PC-3 (cell line): ENCODE measurements around the gene RCE1. TPM values are rescaled to one million over a fixed set of nuclear protein-coding genes. Genes with fewer than 3 reads are reported as not detected.

Source experiments
- ATAC-seq: fragments of 200-7000 bp; cut with Tn5 transposase; 2 replicates; pipeline ENCODE4 v1.9.1; 2020; ENCODE audit warnings: mild to moderate bottlenecking, moderate library complexity
- BruUV-seq: library from RNA; stranded (reverse); fragments of 400-500 nt; replicated peaks from 2 replicates; lab custom pipeline; 2021; lab: Mats Ljungman, UMichigan
- CTCF ChIA-PET: fragments of 300-600 bp; sonication (Branson Sonifier 250); formaldehyde crosslinking; loops from one replicate; lab custom pipeline; 2022; ENCODE audit warnings: antibody characterized with exemption; lab: Charles Lee
- POLR2A ChIA-PET: fragments of 300-600 bp; sonication (Branson Sonifier 250); formaldehyde crosslinking; loops from one replicate; lab custom pipeline; 2022; ENCODE audit warnings: antibody characterized with exemption; ENCODE audit not compliant: unreplicated experiment; lab: Charles Lee
- DNase-seq: peaks from one replicate; pipeline ENCODE4 v3.0.0-alpha.2; 2015
- H2AFZ ChIP-seq: fragments of 300-600 bp; sonication (generic); 2 replicates; pipeline ENCODE4 v1.6.0; 2016; ENCODE audit warnings: antibody characterized with exemption, low read length
- H3F3A ChIP-seq: fragments of 300-600 bp; sonication (generic); one replicate; pipeline ENCODE4 v1.6.0; 2017; ENCODE audit warnings: antibody characterized with exemption, low read length, control low read depth, mild to moderate bottlenecking; ENCODE audit not compliant: unreplicated experiment
- H3K27ac ChIP-seq: fragments of 300-600 bp; sonication (generic); 2 replicates; pipeline ENCODE4 v1.5.1; 2016; ENCODE audit warnings: mild to moderate bottlenecking, low read length
- H3K27me3 ChIP-seq: fragments of 300-600 bp; sonication (generic); 2 replicates; pipeline ENCODE4 v1.6.1; 2016; ENCODE audit warnings: low read length, mixed read lengths
- H3K36me3 ChIP-seq: fragments of 300-600 bp; sonication (generic); 2 replicates; pipeline ENCODE4 v1.6.1; 2016; ENCODE audit warnings: low read depth, mixed run types, low read length, mixed read lengths
- H3K4me1 ChIP-seq: fragments of 300-600 bp; sonication (generic); 2 replicates; pipeline ENCODE4 v1.5.1; 2016; ENCODE audit warnings: low read length; ENCODE audit not compliant: insufficient read depth
- H3K4me2 ChIP-seq: fragments of 300-600 bp; sonication (generic); 2 replicates; pipeline ENCODE4 v1.6.0; 2016; ENCODE audit warnings: low read length
- H3K4me3 ChIP-seq: fragments of 300-600 bp; sonication (generic); 2 replicates; pipeline ENCODE4 v1.5.1; 2016; ENCODE audit warnings: mild to moderate bottlenecking, low read length, mixed read lengths
- H3K79me2 ChIP-seq: fragments of 300-600 bp; sonication (generic); 2 replicates; pipeline ENCODE4 v1.6.1; 2017; ENCODE audit warnings: low read length, mixed read lengths
- H3K9ac ChIP-seq: fragments of 300-600 bp; sonication (generic); 2 replicates; pipeline ENCODE4 v1.6.0; 2016; ENCODE audit warnings: mild to moderate bottlenecking, low read length
- H3K9me2 ChIP-seq: fragments of 300-600 bp; sonication (generic); replicated peaks from 2 replicates; pipeline ENCODE4 v1.6.1; 2016; ENCODE audit warnings: mixed run types, low read length, mixed read lengths
- H3K9me3 ChIP-seq: fragments of 300-600 bp; sonication (generic); 2 replicates; pipeline ENCODE4 v1.6.1; 2016; ENCODE audit warnings: low read length, mixed read lengths
- H4K20me1 ChIP-seq: fragments of 300-600 bp; sonication (generic); 2 replicates; pipeline ENCODE4 v1.6.1; 2016; ENCODE audit warnings: low read length, mixed read lengths
- EZH2 ChIP-seq: fragments of 300-600 bp; sonication (generic); IDR thresholded peaks from one replicate; pipeline ENCODE4 v1.6.1; 2017; ENCODE audit warnings: antibody characterized with exemption, mild to moderate bottlenecking, low read length; ENCODE audit not compliant: unreplicated experiment
- EZH2phosphoT487 ChIP-seq: fragments of 300-600 bp; sonication (generic); IDR thresholded peaks from 2 replicates; pipeline ENCODE4 v1.6.1; 2018; ENCODE audit warnings: mild to moderate bottlenecking, antibody characterized with exemption, low read length, borderline replicate concordance
- intact Hi-C: fragments of 100-400 bp; cut with micrococcal nuclease; formaldehyde crosslinking; loops from 2 replicates; pipeline ENCODE4 v1.9.0; 2023
- total RNA-seq: library from RNA; depleted of rRNA; stranded (reverse); fragments of >200 nt; gene quantifications from 2 replicates; pipeline ENCODE4 v1.2.3, GENCODE V29; 2014
- TF ChIP-seq, protein P1 (sequence below): fragments of 300-600 bp; sonication (generic); conservative IDR thresholded peaks from 2 replicates; pipeline ENCODE4 v1.5.1; 2017; ENCODE audit warnings: antibody characterized with exemption, low read depth, mild to moderate bottlenecking, low read length

RCE1 gene
- total RNA-seq, 1 experiment from 2014 or later, result 70.4 TPM

DNA sequence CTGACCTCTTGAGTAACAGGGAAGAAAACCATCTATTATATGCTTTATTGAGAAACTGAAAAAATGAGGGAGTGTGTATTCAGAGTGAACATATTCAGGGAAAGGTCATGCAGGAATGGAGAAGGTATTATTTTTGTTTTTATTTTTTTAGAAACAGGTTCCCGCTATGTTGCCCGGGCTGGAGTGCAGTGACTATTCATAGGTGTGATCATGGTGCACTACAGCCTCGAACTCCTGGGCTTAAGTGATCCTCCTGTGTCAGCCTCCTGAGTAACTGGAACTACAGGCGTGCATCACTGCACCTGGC lies 8.7 kb upstream of the RCE1 start:
- TF ChIP-seq EZH2phosphoT487, result no peak
- TF ChIP-seq, protein P1, sequence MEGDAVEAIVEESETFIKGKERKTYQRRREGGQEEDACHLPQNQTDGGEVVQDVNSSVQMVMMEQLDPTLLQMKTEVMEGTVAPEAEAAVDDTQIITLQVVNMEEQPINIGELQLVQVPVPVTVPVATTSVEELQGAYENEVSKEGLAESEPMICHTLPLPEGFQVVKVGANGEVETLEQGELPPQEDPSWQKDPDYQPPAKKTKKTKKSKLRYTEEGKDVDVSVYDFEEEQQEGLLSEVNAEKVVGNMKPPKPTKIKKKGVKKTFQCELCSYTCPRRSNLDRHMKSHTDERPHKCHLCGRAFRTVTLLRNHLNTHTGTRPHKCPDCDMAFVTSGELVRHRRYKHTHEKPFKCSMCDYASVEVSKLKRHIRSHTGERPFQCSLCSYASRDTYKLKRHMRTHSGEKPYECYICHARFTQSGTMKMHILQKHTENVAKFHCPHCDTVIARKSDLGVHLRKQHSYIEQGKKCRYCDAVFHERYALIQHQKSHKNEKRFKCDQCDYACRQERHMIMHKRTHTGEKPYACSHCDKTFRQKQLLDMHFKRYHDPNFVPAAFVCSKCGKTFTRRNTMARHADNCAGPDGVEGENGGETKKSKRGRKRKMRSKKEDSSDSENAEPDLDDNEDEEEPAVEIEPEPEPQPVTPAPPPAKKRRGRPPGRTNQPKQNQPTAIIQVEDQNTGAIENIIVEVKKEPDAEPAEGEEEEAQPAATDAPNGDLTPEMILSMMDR, result peak; percentile 14; the same call in 1 of the 2 replicates
- no peak overlapping the region for H3K4me2 ChIP-seq
- ATAC-seq (no peak), DNase-seq (no peak)
- no peak overlapping the region for H3K4me3 ChIP-seq
- H3K9me2 ChIP-seq, result no peaks in the 10 kb centered on the region
- no peaks in the 10 kb centered on the region for H4K20me1 ChIP-seq
- intact Hi-C loops, result loop anchor here (1.0 to 5.0 kb wide), 4 partner anchors 20 to 140 kb away; no protein-coding TSS in a partner anchor
- no TSS peak for BruUV-seq
- H2AFZ ChIP-seq, result no peak overlapping the region
- ChIA-PET CTCF (interaction anchor here (0.6 to 1.0 kb wide), 4 partner anchors 20 to 156 kb away, joined by 4 to 7 read pairs (median 4); partner anchors contain the start of gene RBM4B), POLR2A (interaction anchor here (0.5 kb wide), 1 partner anchor 1915 kb away, joined by 11 read pairs; no protein-coding TSS in a partner anchor)
- no peak overlapping the region for H3K27ac ChIP-seq
- H3K79me2 ChIP-seq, result no peaks in the 10 kb centered on the region
- no peaks in the 10 kb centered on the region for H3K9me3 ChIP-seq
- H3K27me3 ChIP-seq, result no peaks in the 10 kb centered on the region
- H3K4me1 ChIP-seq, result peaks cover 10% of the 10 kb centered on the region
- H3F3A ChIP-seq, result peaks cover 9% of the 10 kb centered on the region
- H3K9ac ChIP-seq, result no peak overlapping the region
- H3K36me3 ChIP-seq, result peaks cover 8% of the 10 kb centered on the region; the same call in 1 of the 2 replicates

DNA sequence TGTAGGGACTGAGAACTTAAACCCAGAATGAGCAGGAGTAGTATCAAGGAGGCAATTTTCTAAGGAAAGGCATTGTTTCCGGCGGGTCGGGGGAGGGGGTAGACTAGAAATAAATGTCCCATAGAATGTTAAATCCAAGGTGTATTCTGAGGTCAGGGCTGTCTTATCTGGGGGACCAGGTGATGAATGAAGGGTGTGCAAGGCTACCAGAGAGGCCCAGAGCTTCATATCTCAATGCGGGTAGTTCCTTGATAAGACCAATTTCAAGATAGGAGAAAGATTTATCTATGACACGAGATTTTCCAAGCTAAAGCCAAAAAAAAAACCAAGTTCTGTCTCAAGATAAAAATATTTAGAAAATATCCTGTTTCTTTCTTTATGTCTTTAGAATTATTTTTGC lies 8.3 kb upstream of the RCE1 start:
- ATAC-seq (no peak), DNase-seq (no peak)
- Histone ChIP-seq H3K36me3 (peaks cover 9% of the 10 kb centered on the region; the same call in 1 of the 2 replicates), H3K9me3 (no peaks in the 10 kb centered on the region), H2AFZ (no peak overlapping the region), H3F3A (peaks cover 9% of the 10 kb centered on the region), H3K9ac (no peak overlapping the region), H3K27ac (no peak overlapping the region), H3K4me1 (peaks cover 10% of the 10 kb centered on the region), H3K79me2 (no peaks in the 10 kb centered on the region), H3K27me3 (no peaks in the 10 kb centered on the region), H3K9me2 (no peaks in the 10 kb centered on the region), H4K20me1 (no peaks in the 10 kb centered on the region), H3K4me2 (no peak overlapping the region), H3K4me3 (no peak overlapping the region)
- TF ChIP-seq EZH2phosphoT487 (no peak), EZH2 (no peak)
- TF ChIP-seq, protein P1, result no peak
- BruUV-seq, result no TSS peak
- ChIA-PET POLR2A (interaction anchor here (0.5 kb wide), 1 partner anchor 1914 kb away, joined by 11 read pairs; no protein-coding TSS in a partner anchor), CTCF (interaction anchor here (0.6 to 1.0 kb wide), 4 partner anchors 20 to 157 kb away, joined by 4 to 7 read pairs (median 4); partner anchors contain the start of gene RBM4B)
- intact Hi-C loops, result loop anchor here (1.0 to 5.0 kb wide), 4 partner anchors 20 to 141 kb away; no protein-coding TSS in a partner anchor

DNA sequence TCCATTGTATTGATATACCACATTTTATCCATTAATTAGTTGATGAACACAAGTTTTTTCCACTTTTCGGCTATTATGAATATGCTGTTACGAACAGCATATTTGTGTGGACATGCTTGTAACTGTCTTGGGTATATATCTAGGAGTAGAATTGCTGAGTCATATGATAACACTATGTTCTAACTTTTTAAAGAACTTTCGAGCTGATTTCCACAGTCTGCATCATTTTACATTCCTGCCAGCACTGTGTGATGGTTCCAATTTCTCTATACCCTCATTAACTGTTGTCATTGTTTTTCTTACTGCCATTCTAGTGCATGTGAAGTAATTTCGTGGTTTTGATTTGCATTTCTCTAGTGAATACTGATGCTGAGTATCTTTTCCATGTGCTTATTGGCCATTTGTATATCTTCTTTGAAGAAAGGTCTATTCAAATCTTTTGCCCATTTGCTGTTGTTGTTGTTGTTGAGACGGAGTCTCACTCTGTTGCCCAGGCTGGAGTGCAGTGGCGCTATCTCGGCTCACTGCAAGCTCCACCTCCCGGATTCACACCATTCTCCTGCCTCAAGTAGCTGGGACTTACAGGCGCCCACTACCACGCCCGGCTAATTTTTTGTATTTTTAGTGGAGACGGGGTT lies 7.4 kb upstream of the RCE1 start:
- intact Hi-C loops, result loop anchor here (2.0 kb wide), 2 partner anchors 21 to 87 kb away; no protein-coding TSS in a partner anchor
- Histone ChIP-seq H3K27ac (no peak overlapping the region), H4K20me1 (no peaks in the 10 kb centered on the region), H3K9me3 (no peaks in the 10 kb centered on the region), H3K4me2 (no peak overlapping the region), H3K79me2 (no peaks in the 10 kb centered on the region), H3K4me1 (peaks cover 10% of the 10 kb centered on the region), H3K36me3 (peaks cover 7% of the 10 kb centered on the region; the same call in 1 of the 2 replicates), H3F3A (peaks cover 3% of the 10 kb centered on the region), H3K9me2 (no peaks in the 10 kb centered on the region), H3K9ac (no peak overlapping the region), H3K27me3 (no peaks in the 10 kb centered on the region), H2AFZ (no peak overlapping the region), H3K4me3 (no peak overlapping the region)
- TF ChIP-seq EZH2, result no peak
- no peak for TF ChIP-seq EZH2phosphoT487
- TF ChIP-seq, protein P1, result no peak
- CTCF ChIA-PET, result no interaction called here
- BruUV-seq, result no TSS peak
- POLR2A ChIA-PET, result no interaction called here
- DNase-seq, result no peak
- ATAC-seq, result no peak
